ENCODE data around the gene FAM3D. TPM values are rescaled to one million over a fixed set of nuclear protein-coding genes. Genes with fewer than 3 reads are reported as not detected.

The FAM3D gene
- polyA plus RNA-seq, 2 donors = 316 to 493 TPM

DNA sequence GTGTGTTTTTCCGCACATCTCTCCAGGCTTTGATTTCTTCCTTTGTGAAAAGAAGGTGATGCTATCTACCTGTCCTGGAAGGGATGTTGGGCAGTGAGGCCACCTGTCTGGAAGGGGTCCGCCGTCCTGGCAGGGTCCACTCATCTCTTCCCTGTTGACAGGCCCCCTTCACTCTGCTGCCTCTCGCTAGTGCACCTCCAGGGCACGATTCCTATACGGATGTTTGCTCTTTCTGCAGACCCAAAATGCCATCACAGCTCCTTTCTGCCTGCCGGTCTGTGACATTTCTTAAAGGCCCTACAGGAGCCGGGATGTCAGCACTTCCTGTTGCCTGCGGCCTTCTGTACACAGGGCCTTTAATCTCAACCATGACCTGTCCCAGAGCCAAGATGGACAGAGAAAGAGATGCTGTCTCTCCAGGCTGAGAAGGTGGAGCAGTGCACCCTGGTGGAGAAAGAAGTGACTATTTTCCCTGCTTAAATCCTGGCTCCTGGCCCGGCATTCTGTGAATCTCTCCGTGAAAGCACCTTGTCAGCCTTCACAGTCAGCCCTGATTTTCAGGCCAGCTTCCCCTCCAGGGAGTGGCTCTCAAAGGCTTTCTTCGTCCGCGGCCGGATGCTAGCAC is 7.4 kb downstream of the FAM3D start:
- 57 to 63% methylated on average over 15 of the region's 15 CpGs for WGBS, 2 donors
- peaks cover 0 to 5% of the 10 kb centered on the region in 2 donors for H3K4me1 ChIP-seq (ENCODE audit: control insufficient read depth in 2 of 2, insufficient read depth in 2 of 2, low read length in 1 of 2)

DNA sequence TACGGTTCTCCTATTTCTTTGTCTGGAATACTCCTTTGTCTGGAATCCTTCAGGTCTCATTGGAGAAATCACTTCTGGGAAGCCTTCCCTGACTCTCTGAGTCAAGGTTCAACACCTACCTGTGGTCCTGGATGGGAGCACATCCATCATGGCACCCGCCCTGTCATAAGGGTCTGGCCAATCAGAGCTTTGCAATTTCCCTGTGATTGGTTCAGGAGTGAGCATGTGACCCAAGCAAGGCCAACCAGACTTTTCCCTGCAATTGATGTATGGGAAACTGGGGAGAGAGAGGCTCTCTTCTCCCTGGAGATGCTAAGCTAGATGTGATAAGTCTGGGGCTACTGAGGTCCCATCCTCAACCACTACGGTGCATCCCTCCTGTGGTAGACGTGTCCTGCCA is 8.1 kb downstream of the FAM3D start:
- WGBS, 2 donors = 89 to 92% methylated on average over 4 of the region's 4 CpGs

More for the DNA sequence above, 7.4 kb downstream of the FAM3D start:
- Histone ChIP-seq H3K27me3 (ENCODE audit: control insufficient read depth in 1 of 2, insufficient read depth in 2 of 2, low read length in 2 of 2) (no peaks in the 10 kb centered on the region), H3K4me3 (ENCODE audit: low read depth in 1 of 2, low read length in 2 of 2) (no peak overlapping the region), H3K9me3 (ENCODE audit: control insufficient read depth in 2 of 2, insufficient read depth in 1 of 2, low read depth in 1 of 2, low read length in 1 of 2) (peaks cover 0 to 2% of the 10 kb centered on the region in 2 donors), H3K27ac (ENCODE audit: low read depth in 2 of 2, low read length in 1 of 2) (peak overlapping the region in 1 of 2 donors; percentile 53), H3K36me3 (ENCODE audit: control insufficient read depth in 2 of 2, insufficient read depth in 2 of 2, low read length in 1 of 2) (no peaks in the 10 kb centered on the region)

DNA sequence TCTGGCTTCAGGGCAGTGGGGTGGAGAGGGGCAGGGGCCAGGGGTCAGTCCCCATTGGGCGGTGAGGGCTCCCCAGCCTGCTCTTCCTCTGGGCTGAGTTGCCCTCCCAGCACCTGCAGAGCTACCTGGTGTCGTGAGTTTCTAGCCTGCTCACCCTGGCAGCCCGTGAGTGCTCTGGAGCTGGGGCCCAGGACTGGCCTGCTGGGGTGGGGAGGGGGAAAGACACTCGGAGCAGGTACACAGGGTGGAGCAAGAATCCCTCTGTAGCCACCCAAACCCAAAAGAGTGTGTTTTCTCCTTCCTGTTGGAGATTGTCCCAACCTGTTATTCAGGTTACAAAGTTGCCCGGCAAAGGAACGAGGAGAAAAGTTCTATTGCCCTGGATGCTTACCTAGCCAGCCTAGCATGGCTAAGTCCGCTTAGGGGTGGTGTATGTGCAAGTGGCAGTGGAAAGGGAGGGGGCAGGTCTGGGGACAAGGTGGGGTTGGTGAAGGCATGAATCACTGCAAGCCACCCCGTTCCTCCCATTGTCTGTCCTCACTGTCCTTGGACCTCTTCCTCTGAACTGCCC is 8.9 kb downstream of the FAM3D start:
- 43 to 58% methylated on average over 8 of the region's 8 CpGs for WGBS, 2 donors
- H3K27ac ChIP-seq (ENCODE audit: low read depth in 2 of 2, low read length in 1 of 2) = peak overlapping the region; percentile 54 to 79
- peak overlapping the region; percentile 34 to 60 for H3K4me3 ChIP-seq (ENCODE audit: low read depth in 1 of 2, low read length in 2 of 2)

More for the DNA sequence above, 8.1 kb downstream of the FAM3D start:
- Histone ChIP-seq H3K36me3 (ENCODE audit: control insufficient read depth in 2 of 2, insufficient read depth in 2 of 2, low read length in 1 of 2) (peaks cover 0 to 3% of the 10 kb centered on the region in 2 donors), H3K27me3 (ENCODE audit: control insufficient read depth in 1 of 2, insufficient read depth in 2 of 2, low read length in 2 of 2) (no peaks in the 10 kb centered on the region), H3K9me3 (ENCODE audit: control insufficient read depth in 2 of 2, insufficient read depth in 1 of 2, low read depth in 1 of 2, low read length in 1 of 2) (peaks cover 0 to 3% of the 10 kb centered on the region in 2 donors), H3K4me3 (ENCODE audit: low read depth in 1 of 2, low read length in 2 of 2) (no peak overlapping the region), H3K27ac (ENCODE audit: low read depth in 2 of 2, low read length in 1 of 2) (peak overlapping the region; percentile 35 to 76), H3K4me1 (ENCODE audit: control insufficient read depth in 2 of 2, insufficient read depth in 2 of 2, low read length in 1 of 2) (peaks cover 3 to 5% of the 10 kb centered on the region in 2 donors)

DNA sequence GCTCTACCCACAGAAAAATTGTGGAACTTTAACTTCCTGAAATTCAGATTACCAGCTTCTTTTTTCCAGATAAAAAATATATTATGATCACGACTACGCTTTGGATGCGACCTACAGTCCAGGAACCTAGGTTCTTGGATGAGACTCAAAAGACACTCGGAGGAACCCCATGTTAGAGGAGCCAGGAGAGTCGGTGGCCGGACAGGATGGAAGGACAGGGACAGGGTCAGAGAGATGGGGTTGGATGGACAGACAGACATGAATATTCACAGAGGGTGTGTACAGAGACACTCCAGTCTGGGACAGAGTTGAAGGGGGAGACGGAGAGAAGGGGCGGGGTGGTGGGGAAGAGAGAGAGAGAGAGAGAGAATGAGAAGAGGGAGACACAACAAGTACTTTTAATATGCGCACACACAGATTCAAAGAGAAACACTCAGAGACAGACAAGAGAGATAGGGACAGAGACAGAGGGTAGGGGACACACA is 9.5 kb downstream of the FAM3D start:
- Histone ChIP-seq H3K27me3 (ENCODE audit: control insufficient read depth in 1 of 2, insufficient read depth in 2 of 2, low read length in 2 of 2) (no peaks in the 10 kb centered on the region), H3K9me3 (ENCODE audit: control insufficient read depth in 2 of 2, insufficient read depth in 1 of 2, low read depth in 1 of 2, low read length in 1 of 2) (peaks cover 0 to 6% of the 10 kb centered on the region in 2 donors), H3K36me3 (ENCODE audit: control insufficient read depth in 2 of 2, insufficient read depth in 2 of 2, low read length in 1 of 2) (peaks cover 0 to 4% of the 10 kb centered on the region in 2 donors), H3K4me3 (ENCODE audit: low read depth in 1 of 2, low read length in 2 of 2) (peak overlapping the region; percentile 34 to 60), H3K27ac (ENCODE audit: low read depth in 2 of 2, low read length in 1 of 2) (peak overlapping the region; percentile 54 to 79), H3K4me1 (ENCODE audit: control insufficient read depth in 2 of 2, insufficient read depth in 2 of 2, low read length in 1 of 2) (peaks cover 3 to 5% of the 10 kb centered on the region in 2 donors)
- 78 to 81% methylated on average over 9 of the region's 9 CpGs for WGBS, 2 donors

More for the DNA sequence above, 8.9 kb downstream of the FAM3D start:
- H3K9me3 ChIP-seq (ENCODE audit: control insufficient read depth in 2 of 2, insufficient read depth in 1 of 2, low read depth in 1 of 2, low read length in 1 of 2) = peaks cover 0 to 6% of the 10 kb centered on the region in 2 donors
- peaks cover 3 to 5% of the 10 kb centered on the region in 2 donors for H3K4me1 ChIP-seq (ENCODE audit: control insufficient read depth in 2 of 2, insufficient read depth in 2 of 2, low read length in 1 of 2)
- no peaks in the 10 kb centered on the region for H3K27me3 ChIP-seq (ENCODE audit: control insufficient read depth in 1 of 2, insufficient read depth in 2 of 2, low read length in 2 of 2)
- peaks cover 0 to 4% of the 10 kb centered on the region in 2 donors for H3K36me3 ChIP-seq (ENCODE audit: control insufficient read depth in 2 of 2, insufficient read depth in 2 of 2, low read length in 1 of 2)

DNA sequence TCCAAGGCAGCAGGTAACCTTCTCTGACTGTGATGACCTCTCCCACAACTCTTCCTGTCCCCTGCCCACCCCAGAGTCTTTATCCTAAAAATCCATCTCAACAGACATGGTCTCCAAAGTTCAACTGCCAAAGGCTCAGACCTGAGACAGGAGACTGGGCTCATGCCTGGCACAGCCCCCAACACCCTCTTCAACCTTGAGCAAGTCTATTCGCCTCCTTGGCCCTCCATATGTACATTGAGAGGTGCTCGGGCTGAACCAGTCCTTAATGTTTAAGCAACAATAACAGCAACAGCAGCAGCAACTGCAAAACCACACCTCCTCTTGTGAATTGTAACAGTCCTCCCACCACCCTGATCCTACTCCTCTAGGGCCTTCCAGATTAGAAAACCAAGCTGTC is 9.9 kb downstream of the FAM3D start:
- H3K9me3 ChIP-seq (ENCODE audit: control insufficient read depth in 2 of 2, insufficient read depth in 1 of 2, low read depth in 1 of 2, low read length in 1 of 2) = peaks cover 0 to 5% of the 10 kb centered on the region in 2 donors
- WGBS, 2 donors = 57 to 79% methylated on average over 2 of the region's 2 CpGs
- H3K27ac ChIP-seq (ENCODE audit: low read depth in 2 of 2, low read length in 1 of 2) = no peak overlapping the region
- H3K27me3 ChIP-seq (ENCODE audit: control insufficient read depth in 1 of 2, insufficient read depth in 2 of 2, low read length in 2 of 2) = no peaks in the 10 kb centered on the region
- H3K4me3 ChIP-seq (ENCODE audit: low read depth in 1 of 2, low read length in 2 of 2) = peak overlapping the region; percentile 34 to 60
- H3K36me3 ChIP-seq (ENCODE audit: control insufficient read depth in 2 of 2, insufficient read depth in 2 of 2, low read length in 1 of 2) = peaks cover 0 to 4% of the 10 kb centered on the region in 2 donors
- peaks cover 3 to 5% of the 10 kb centered on the region in 2 donors for H3K4me1 ChIP-seq (ENCODE audit: control insufficient read depth in 2 of 2, insufficient read depth in 2 of 2, low read length in 1 of 2)

DNA sequence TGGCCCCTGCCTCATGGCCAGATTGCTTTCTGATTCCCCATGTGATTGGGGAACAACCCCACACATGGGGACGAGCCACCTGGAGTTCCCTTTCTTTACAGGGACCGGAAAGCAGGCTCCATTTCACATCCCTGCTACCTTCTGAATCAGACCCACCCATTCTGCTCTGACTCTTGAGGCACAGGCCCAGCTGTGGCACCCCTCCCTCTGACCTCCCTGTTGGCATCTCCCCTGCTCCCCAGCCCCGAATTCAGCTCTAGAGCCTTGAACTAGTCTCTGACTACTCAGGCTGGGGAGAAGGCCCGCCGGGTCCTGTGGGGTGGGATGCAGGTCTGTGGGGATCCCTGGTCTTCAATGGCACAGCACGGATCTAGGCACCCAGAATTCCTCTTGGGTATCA is 12.1 kb downstream of the FAM3D start:
- 87 to 97% methylated on average over 6 of the region's 6 CpGs for WGBS, 2 donors
- H3K4me3 ChIP-seq (ENCODE audit: low read depth in 1 of 2, low read length in 2 of 2) = peak overlapping the region in 1 of 2 donors; percentile 16
- peaks cover 3% of the 10 kb centered on the region in 2 donors for H3K4me1 ChIP-seq (ENCODE audit: control insufficient read depth in 2 of 2, insufficient read depth in 2 of 2, low read length in 1 of 2)
- peaks cover 0 to 4% of the 10 kb centered on the region in 2 donors for H3K36me3 ChIP-seq (ENCODE audit: control insufficient read depth in 2 of 2, insufficient read depth in 2 of 2, low read length in 1 of 2)
- no peaks in the 10 kb centered on the region for H3K27me3 ChIP-seq (ENCODE audit: control insufficient read depth in 1 of 2, insufficient read depth in 2 of 2, low read length in 2 of 2)
- no peak overlapping the region for H3K27ac ChIP-seq (ENCODE audit: low read depth in 2 of 2, low read length in 1 of 2)
- peaks cover 0 to 4% of the 10 kb centered on the region in 2 donors for H3K9me3 ChIP-seq (ENCODE audit: control insufficient read depth in 2 of 2, insufficient read depth in 1 of 2, low read depth in 1 of 2, low read length in 1 of 2)

DNA sequence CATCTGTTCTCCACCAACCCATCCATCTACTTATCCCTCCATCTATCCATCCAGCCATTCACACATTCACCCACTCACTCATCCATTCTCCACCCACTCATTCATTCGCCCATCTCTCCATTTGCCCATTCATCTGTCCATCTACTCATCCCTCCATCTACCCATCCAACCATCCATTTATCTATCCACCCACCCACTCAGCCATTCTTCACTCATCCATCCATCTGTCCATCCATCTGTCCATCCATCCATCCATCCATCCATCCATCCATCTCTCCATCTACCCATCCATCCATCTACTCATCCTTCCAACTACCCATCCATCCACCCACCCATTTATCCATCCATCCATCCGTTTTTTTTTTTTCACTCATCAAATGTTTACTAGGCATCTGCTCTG is 13.9 kb downstream of the FAM3D start:
- H3K27ac ChIP-seq (ENCODE audit: low read depth in 2 of 2, low read length in 1 of 2) = no peak overlapping the region
- H3K36me3 ChIP-seq (ENCODE audit: control insufficient read depth in 2 of 2, insufficient read depth in 2 of 2, low read length in 1 of 2) = peaks cover 0 to 4% of the 10 kb centered on the region in 2 donors
- H3K4me1 ChIP-seq (ENCODE audit: control insufficient read depth in 2 of 2, insufficient read depth in 2 of 2, low read length in 1 of 2) = peaks cover 0 to 7% of the 10 kb centered on the region in 2 donors
- 20 to 84% methylated on average over 2 of the region's 2 CpGs for WGBS, 2 donors
- H3K27me3 ChIP-seq (ENCODE audit: control insufficient read depth in 1 of 2, insufficient read depth in 2 of 2, low read length in 2 of 2) = no peaks in the 10 kb centered on the region
- peaks cover 0 to 4% of the 10 kb centered on the region in 2 donors for H3K9me3 ChIP-seq (ENCODE audit: control insufficient read depth in 2 of 2, insufficient read depth in 1 of 2, low read depth in 1 of 2, low read length in 1 of 2)
- no peak overlapping the region for H3K4me3 ChIP-seq (ENCODE audit: low read depth in 1 of 2, low read length in 2 of 2)

DNA sequence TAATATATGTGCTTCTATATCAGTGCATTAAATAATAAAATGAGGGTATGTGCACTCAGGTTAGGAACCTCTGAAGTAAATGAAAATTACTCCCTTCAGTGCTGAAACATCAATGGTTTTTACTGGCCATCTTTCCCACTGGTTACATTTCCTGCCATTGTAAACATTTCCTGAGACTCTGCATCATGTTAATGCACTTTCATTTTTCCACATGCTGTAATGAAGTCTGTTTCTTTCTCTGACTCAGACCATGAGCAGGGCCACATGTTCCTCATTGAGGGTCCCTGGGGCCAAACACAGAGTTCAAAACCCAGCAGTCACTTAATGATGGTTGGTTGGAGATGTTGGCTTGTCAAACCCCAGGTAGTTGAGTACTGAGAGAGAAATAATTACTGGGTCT is 15.3 kb downstream of the FAM3D start:
- H3K9me3 ChIP-seq (ENCODE audit: control insufficient read depth in 2 of 2, insufficient read depth in 1 of 2, low read depth in 1 of 2, low read length in 1 of 2) = peaks cover 0 to 4% of the 10 kb centered on the region in 2 donors
- no peaks in the 10 kb centered on the region for H3K27me3 ChIP-seq (ENCODE audit: control insufficient read depth in 1 of 2, insufficient read depth in 2 of 2, low read length in 2 of 2)
- H3K27ac ChIP-seq (ENCODE audit: low read depth in 2 of 2, low read length in 1 of 2) = no peak overlapping the region
- peaks cover 6 to 7% of the 10 kb centered on the region in 2 donors for H3K4me1 ChIP-seq (ENCODE audit: control insufficient read depth in 2 of 2, insufficient read depth in 2 of 2, low read length in 1 of 2)
- peaks cover 0 to 4% of the 10 kb centered on the region in 2 donors for H3K36me3 ChIP-seq (ENCODE audit: control insufficient read depth in 2 of 2, insufficient read depth in 2 of 2, low read length in 1 of 2)
- no peak overlapping the region for H3K4me3 ChIP-seq (ENCODE audit: low read depth in 1 of 2, low read length in 2 of 2)

DNA sequence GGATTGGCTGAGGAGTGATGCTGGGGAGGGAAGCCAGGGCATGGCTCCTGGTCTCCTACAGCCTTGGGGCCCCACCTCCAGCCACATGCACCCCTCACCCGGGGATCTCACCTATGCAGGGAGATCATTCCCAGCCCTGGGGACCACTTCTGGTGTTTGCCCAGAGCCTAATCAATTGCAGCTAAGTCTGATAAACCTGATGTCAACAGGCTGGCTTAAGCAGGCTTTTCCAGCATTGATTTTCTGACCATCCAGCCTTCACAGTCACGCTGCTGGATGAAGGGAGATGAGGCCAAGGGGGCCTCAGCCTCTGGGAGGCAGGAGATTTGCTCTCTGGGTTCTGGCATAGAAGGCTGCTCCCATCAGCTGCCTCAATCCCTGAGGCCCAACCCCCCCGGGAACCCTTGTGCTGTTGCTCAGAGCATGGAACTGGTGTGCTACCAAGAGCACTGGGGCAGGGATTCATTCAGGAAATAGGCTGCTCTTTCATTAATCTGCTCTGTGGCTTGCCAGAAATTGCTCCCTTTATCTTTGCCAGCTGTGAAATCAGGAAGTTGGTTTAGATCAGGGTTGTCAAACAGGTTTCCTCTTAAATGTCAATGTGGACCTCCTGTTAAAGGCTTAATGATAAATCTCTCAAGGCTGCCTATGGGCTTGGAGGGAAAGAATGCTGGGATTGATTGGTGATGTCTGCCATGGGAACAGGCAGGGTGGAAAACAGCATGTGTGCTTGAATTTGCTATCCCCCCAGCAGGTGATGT is 19.0 kb downstream of the FAM3D start:
- H3K4me1 ChIP-seq (ENCODE audit: control insufficient read depth in 2 of 2, insufficient read depth in 2 of 2, low read length in 1 of 2) = peaks cover 4 to 6% of the 10 kb centered on the region in 2 donors
- H3K27me3 ChIP-seq (ENCODE audit: control insufficient read depth in 1 of 2, insufficient read depth in 2 of 2, low read length in 2 of 2) = no peaks in the 10 kb centered on the region
- no peaks in the 10 kb centered on the region for H3K36me3 ChIP-seq (ENCODE audit: control insufficient read depth in 2 of 2, insufficient read depth in 2 of 2, low read length in 1 of 2)
- H3K4me3 ChIP-seq (ENCODE audit: low read depth in 1 of 2, low read length in 2 of 2) = no peak overlapping the region
- no peaks in the 10 kb centered on the region for H3K9me3 ChIP-seq (ENCODE audit: control insufficient read depth in 2 of 2, insufficient read depth in 1 of 2, low read depth in 1 of 2, low read length in 1 of 2)
- peak overlapping the region; percentile 23 to 53 for H3K27ac ChIP-seq (ENCODE audit: low read depth in 2 of 2, low read length in 1 of 2)
- WGBS, 2 donors = 52 to 56% methylated on average over 3 of the region's 3 CpGs

Measured in esophagus (tissue), 2 donors.